HG03575 (cell line): ENCODE data around the gene FAM111A.

Source experiments
- ATAC-seq: cut with Tn5 transposase; IDR thresholded peaks from one replicate; pipeline ENCODE4 v1.9.1; 2021; ENCODE audit not compliant: unreplicated experiment, insufficient number of reproducible peaks, low FRiP score; ENCODE audit errors: extremely low read depth

FAM111A gene

DNA sequence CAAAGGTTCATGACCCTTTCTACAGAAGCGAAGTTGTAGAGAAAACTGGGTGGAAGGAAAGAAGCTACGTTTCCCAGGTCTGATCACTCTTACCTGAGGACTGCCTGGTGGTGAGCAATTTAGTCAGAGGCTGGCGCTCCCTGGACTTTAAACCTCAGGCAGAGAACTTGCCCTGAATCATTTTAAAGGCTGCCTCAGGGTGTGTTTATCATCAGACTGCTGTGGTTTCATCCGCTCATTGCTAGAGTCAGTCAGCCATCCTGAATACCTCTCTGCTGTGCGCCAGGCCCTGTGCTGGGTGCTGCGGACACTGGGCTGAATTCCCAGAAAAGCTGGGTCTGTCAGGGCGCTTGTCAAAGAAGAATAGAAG, 32.0 kb downstream of the FAM111A start:
- ATAC-seq = no peak

DNA sequence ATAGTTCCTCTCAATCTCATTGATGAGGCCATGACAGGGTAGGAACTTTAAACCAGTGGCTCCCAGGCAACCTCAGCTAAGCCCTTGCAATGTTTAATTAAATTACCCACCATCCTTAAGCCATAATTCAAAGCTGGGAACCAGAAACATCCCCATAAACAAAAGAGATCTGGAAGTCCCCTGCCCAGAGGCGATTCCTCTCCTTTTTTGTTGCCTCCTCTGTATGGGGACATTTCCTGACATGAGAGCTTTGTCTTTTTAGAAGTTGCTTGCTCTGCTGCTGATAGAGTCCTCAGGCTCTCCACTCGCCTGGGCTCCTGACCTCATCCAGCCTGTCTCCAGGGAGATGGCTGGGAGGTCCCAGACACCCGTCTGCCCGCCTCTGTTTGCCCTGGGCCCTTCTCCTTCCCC, 32.4 kb downstream of the FAM111A start:
- ATAC-seq = no peak

DNA sequence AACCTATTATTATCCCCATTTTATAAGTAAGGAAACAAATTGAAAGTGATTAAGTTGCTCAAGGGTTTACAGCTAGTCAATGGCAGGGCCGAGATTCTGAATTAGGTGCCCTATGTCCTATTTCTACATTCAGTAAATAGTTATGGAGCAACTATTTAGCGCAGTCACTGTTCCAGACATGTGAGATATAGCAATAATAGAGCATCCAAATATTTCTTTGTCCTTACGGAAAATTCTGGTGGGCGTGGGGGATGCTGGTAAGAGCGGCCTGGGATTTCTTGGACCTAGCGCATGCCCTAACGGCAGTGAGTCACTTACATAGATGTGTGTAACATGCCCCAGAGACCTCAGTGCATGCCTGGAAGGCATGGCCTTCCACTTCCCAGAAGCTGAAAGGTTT, 33.7 kb downstream of the FAM111A start:
- no peak for ATAC-seq

DNA sequence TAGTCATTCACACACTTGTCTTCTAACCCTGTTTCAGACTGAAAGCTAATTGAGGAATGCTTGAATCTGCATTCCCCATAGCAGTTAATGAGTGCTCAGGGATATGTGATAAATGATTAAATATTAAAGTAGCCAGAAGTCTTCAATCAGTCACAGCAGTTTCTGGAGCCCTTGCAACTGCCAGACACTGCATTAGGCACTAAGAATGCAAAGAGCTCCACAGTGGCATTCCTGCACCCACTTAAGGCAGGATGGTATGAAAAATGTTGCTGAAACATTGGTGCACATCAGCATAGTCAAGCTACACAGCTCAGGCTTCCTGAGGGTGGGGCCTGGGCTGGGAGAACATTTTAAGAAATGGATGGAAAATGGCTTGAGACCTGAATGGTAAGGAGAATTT, 35.7 kb downstream of the FAM111A start:
- ATAC-seq = no peak

DNA sequence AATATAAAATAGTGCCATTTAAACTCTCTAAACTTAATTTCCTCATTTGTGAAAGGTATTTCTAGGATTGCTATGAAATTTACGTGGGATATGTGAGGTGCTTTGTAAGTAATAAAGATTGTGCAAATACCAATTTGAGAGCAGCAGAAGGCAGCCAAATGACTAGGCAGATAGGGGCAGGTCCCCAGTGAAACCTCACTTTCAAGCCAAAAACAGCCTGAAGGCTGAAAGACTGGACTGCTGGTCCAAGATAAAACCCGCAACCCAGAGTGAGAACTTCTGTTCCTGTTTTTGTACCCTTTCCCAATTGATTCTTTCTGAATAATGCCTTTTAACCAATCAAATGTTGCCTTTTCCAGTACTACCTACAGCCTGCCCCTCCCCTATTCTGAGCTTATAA, 36.5 kb downstream of the FAM111A start:
- ATAC-seq = no peak

DNA sequence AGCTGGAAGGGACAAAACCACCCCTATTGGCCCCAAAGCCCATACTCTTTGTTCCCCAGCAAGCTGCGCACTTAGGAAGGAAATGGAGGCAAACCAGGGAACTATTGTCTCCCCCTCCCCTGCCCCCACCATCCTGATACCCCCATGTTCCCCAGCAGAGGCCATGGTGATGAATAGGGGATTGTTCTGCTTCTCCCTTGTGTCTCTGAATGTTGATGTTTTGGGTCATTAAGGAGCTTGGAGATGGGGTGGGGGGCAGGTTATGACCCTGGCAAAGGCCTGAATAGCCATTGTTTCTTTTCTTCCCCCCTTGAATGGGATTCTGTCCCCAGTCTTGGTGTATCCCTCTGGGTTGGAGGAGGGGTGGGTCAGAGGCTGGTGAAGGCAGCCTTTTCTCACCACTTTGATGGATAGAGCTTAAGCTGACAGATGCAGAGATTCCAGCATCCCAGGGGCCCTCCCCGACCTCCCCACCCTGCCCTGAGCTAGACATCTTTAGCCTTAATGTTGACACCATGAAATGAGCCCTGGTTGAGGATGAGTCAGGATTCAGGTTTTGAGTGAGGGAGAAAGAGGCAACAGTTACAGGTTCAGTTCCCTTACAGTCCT, 37.6 kb downstream of the FAM111A start:
- no peak for ATAC-seq

DNA sequence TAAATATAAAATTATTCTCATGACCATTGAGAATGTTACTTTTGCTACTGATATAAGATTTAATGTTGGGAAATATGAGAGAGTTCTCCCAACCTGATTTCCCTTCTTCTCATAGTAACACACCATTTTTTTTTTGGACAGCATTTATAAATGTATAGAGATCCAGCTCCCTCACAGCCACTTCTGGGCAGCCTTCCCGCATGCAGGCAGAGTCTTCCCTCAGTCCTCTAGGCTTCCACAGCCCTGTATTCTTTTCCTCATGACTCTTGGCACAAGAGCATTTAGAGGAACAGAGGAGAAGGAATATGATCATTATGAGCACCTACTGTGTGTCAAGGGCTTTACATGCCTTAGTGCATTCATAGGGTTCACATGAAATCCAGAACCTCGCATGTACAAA, 38.3 kb downstream of the FAM111A start:
- ATAC-seq = no peak

DNA sequence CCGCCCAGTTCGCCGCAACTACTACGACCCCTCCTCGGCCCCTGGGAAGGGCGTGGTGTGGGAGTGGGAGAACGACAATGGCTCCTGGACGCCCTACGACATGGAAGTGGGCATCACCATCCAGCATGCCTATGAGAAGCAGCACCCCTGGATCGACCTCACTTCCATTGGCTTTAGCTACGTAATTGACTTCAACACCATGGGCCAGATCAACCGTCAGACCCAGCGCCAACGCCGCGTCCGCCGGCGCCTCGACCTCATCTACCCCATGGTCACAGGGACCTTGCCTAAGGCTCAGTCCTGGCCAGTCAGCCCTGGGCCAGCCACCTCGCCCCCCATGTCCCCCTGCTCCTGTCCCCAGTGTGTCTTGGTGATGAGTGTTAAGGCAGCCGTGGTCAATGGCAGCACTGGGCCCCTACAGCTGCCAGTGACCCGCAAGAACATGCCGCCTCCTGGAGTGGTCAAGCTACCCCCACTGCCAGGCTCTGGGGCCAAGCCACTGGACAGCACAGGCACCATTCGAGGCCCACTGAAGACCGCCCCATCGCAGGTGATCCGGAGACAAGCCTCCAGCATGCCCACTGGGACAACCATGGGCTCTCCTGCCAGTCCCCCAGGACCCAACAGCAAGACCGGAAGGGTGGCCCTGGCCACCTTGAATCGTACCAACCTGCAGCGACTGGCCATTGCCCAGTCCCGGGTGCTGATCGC, 39.2 kb downstream of the FAM111A start:
- ATAC-seq = no peak

DNA sequence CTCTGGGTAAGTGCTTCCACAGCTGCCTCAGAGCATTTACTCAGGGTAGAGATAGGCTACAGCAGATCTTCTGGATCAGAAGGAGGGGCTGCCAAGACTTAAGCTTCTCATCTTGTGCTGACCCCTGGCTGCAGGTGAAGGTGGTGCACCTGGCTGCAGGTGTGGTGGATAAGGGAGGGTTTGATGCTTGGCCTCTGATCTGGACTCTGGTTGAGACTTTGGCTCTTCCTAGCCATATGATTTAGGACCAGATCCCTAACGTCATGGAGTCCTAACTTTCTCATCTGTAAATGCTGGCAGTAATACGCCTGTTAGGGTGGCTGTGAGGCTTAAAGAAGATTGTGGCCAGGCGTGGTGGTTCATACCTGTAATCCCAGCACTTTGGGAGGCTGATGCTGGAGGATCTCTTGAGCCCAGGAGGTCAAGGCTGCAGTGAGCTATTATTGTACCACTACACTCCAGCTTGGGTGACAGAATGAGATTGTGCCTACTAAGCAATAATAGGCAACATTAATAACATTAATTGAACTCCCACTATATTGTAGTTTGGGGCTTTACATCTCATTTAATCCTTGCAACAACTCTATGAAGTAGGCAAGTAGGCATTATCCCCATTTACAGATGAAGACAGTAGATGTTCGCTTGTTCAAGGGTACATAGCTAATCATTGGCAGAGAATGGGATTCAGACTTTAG, 39.9 kb downstream of the FAM111A start:
- no peak for ATAC-seq

DNA sequence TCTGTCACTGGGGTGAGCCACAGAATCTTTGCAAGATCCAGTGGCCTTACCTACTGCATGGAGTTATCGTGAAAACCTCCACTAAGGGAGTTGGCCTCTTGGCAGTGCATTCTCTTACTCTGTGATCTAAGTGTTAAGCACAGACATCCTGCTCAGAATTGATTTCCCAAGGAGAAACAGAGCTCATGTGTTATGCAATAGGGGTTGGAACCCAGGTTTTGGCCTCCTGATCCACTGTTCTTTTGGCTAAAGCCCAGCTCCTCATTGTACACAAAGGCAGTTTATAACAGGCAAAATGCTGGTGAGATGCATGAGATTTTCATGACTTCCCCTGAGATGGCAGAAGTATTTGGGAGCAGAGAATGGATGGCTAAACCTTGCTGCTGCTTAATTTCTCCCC, 41.1 kb downstream of the FAM111A start:
- no peak for ATAC-seq

DNA sequence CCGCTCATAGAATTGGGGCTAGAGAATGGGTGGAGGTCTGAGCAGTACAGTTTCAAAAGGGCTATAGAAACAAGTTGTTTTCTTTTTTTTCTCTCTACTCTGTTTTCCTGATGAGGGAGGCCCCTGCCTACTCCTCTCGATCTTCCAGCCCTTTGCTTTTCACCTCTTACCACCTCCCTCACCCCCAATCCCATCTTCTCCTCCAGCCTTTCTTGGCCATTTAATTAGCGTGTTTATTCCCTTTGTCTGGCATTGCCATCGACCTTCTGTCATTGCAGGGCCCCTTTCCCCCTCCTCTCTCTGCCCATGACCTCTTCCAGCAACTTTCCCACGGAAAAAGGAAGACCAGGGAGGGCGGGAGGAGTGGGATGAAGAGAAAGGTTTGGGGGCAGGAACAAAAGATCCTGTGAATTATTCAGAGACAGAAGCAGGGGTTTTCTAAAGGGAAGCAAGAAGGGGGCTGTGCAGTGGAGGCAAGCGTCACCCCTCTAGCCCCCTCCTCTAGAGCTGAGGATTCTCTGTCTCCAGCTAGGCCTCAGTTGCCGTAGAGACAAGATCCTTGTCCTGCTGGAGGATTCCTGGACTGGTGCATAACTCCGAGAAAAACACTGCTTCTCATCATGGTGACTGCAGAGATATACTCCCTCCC, 42.2 kb downstream of the FAM111A start:
- ATAC-seq = no peak

DNA sequence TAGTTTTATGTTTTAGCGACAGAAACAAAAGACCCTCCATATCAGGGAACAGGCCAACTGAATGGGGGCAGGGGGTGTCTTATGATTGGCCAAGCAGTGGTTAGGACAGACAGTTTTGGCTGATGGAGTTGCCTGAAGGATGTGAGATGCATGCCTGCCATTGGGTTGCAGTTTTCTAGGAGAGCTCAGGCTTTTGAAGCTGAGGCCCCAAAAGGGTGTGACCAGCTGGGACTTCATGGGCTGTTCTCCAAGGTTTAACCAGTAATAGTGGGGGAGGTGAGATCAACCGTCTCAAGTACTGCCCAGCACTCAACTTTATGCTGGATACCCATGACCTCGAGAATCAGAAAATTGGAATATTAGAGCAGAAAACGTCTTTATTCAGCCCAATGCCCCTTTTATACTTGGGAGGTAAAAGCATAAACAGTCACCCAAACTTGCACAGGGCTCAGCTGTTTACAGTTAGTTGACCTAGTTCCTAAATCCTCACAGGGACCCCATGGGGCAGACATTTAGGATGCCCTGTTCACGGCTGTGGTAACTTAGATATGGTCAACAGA, 42.8 kb downstream of the FAM111A start:
- ATAC-seq = no peak

DNA sequence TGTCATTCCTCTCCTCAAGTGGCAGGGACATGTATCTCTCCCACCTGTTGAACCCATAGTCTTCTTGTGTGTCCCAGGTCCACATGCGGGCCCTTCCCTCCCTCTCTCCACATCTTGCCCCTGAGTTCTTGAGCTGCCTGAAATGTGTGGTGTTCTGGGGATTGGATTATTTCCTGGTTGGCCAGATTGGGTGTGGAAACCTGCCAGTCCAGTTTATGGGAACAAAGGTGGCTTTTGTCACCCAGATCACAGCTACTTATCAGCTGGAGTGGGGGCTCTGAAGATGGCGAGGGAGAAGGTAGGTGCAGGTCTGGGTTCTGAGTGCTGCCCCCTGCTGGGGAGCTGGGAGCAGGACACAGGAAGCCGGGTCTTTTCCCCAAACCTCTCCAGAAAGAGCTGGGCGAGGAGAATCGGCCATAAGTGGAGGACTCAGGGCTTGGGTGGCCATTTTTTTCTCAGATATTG, 43.5 kb downstream of the FAM111A start:
- no peak for ATAC-seq

DNA sequence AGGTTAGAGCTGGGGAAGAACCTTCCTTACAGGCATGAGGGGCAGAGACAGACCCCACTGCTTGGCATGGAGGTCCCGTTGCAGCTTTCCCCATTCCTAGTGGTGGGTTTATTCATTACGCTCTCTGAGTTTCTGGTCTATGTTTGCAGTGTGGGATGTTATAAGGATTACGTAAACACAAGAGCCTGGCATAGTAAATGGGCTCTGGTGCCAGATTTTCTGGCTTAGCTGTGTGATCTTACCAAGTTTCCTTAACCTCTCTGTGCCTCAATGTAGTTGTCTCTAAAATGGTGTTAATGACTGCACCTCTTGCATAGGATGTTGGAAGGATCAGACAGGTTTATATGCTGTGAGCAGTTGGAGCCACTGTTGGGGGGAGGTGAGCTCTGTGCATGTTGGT, 44.4 kb downstream of the FAM111A start:
- no peak for ATAC-seq

DNA sequence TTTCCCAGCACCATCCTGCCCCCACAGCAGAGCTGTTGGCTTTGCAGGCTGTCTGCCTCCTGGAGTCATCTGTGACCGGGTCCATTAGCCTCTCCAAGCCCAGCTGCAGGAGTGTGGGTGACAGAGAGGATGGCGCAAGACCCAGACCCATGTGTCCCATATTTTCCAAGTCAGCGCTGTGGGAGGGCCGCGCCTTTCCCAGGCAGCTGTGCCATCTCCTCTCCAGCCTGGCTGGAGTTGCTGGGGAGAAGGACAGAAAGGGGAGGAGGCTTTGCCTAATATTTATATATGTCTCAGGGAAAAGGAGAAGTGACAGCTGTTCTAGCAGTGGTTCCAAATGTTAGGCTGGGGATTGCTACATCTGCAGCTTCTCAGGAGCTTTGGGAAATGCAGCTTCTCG, 44.9 kb downstream of the FAM111A start:
- no peak for ATAC-seq

DNA sequence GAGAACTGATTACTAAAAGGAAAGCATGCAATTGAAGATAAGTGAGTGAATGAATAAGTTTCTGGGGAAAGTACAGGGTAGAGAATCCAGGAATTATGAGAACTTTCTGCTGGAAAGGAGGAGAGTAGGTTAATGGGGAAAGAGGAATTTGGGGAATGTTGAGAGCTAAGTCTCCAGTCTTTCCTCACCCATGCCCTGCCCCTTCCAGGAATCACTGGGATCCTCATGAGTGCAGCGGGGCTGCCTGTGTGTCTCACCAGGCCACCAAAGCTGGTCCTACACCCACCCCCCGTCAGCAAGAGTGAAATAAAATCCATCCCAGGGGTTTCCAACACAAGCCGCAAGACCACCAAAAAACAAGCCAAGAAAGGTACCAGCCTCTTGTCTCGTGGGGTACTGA, 46.3 kb downstream of the FAM111A start:
- no peak for ATAC-seq

DNA sequence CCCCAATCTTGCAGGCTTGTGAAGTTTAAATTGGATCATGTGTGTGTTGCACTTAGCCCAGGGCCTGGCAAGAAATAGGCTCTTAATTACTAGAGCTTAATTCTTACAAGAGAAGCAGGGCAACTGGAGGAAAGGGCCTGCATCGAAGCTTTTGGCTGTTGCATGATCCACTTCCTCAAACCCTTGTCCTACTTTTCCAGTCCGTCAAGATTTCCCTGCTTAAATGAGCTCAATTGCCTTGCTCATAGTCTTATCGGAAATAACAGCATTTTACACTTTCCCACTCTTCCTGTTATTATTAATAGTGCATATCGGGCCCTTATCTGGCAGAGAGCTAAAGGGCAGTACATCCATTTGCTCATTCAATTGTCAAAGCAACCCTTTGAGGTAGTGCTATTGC, 47.3 kb downstream of the FAM111A start:
- no peak for ATAC-seq

DNA sequence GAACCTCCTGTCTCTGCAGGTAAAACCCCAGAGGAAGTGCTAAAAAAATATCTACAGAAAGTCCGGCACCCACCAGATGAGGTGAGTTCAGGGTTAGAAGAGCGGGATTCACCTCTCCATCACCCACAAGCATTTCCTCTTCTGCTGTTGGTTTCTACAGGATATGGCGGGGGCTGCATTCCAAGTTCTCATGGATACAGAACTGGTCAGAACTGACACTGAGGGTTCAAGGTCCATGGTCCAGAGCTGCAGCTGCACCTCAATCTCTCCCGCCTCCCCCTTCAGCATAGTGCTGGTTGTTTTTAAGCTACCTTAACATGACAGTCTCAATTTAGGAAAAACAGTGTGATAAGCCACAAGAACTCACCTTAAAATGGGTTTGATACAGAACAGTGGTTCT, 48.4 kb downstream of the FAM111A start:
- ATAC-seq = no peak

DNA sequence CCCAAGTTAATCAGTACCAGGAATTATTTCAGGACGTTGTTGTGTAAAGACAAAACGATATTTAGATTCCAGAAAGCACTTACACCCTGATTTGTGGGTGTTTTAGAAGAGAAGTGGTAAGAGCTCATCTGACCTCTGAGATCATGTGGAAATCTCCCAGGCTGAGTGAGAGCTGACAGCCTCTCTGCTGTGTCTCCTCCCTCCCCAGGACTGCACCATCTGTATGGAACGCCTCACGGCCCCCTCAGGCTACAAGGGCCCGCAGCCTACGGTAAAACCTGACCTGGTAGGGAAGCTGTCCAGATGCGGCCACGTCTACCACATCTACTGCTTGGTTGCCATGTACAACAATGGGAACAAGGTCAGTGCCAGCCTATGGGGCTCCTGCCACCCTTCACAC, 49.2 kb downstream of the FAM111A start:
- no peak for ATAC-seq
